ENCODE measurements around the gene LARGE1.
"Not testable (repeated sequence)": the region's sequence is repeated elsewhere in the genome, so short reads cannot be mapped to it uniquely, and the experiment has no call there.

Gene LARGE1

GRCh38 chr22:33379836-33380235 is 540.4 kb downstream of the LARGE1 start:
- Histone ChIP-seq H3K27me3 (replicated peaks; ENCODE audit: control insufficient read depth, insufficient read depth, low read length) (no peaks in the 10 kb centered on the region), H3K9ac (ENCODE audit: low read length) (no peak overlapping the region), H3K36me3 (ENCODE audit: control insufficient read depth, insufficient read depth, low read length, severe bottlenecking) (peaks cover 6% of the 10 kb centered on the region), H3K4me1 (ENCODE audit: control insufficient read depth, insufficient read depth, low read length) (peaks cover 7% of the 10 kb centered on the region), H3K4me3 (ENCODE audit: low read length) (no peak overlapping the region), H3K9me3 (ENCODE audit: control insufficient read depth, low read length) (peaks cover 5% of the 10 kb centered on the region)
- DNase-seq (ENCODE audit: low read depth): no peak

DNA sequence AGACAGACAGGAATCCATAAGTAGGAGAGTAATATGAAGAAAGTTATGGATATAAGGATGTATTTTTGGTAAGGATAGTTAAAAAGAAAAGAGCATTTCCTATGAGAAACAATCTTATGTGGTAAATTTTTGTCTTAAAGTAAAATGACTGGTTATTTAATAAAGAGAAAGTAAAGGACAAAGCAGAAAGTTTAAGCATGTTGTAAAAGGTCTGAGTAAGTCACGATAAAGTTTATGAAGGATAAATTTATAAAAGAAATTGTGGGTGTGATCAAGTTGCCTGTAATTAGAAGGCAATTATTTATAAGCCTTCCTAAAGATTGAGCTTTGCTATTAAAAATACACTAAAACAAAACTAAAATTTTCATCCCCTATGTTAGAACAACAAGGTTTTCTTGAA is 547.4 kb downstream of the LARGE1 start:
- no peak for DNase-seq (ENCODE audit: low read depth)
- Histone ChIP-seq H3K9ac (ENCODE audit: low read length) (no peak overlapping the region), H3K4me3 (ENCODE audit: low read length) (no peak overlapping the region), H3K27me3 (replicated peaks; ENCODE audit: control insufficient read depth, insufficient read depth, low read length) (no peaks in the 10 kb centered on the region), H3K4me1 (ENCODE audit: control insufficient read depth, insufficient read depth, low read length) (no peaks in the 10 kb centered on the region), H3K9me3 (ENCODE audit: control insufficient read depth, low read length) (peaks cover 5% of the 10 kb centered on the region), H3K36me3 (ENCODE audit: control insufficient read depth, insufficient read depth, low read length, severe bottlenecking) (no peaks in the 10 kb centered on the region)

GRCh38 chr22:33363256-33363655 is 557.0 kb downstream of the LARGE1 start:
- not testable (repeated sequence) for H3K9me3 ChIP-seq (ENCODE audit: control insufficient read depth, low read length); H3K36me3 ChIP-seq (ENCODE audit: control insufficient read depth, insufficient read depth, low read length, severe bottlenecking); H3K9ac ChIP-seq (ENCODE audit: low read length); H3K4me1 ChIP-seq (ENCODE audit: control insufficient read depth, insufficient read depth, low read length); H3K4me3 ChIP-seq (ENCODE audit: low read length); H3K27me3 ChIP-seq (replicated peaks; ENCODE audit: control insufficient read depth, insufficient read depth, low read length); DNase-seq (ENCODE audit: low read depth)

GRCh38 chr22:33362702-33363101 is 557.6 kb downstream of the LARGE1 start:
- DNase-seq (ENCODE audit: low read depth): no peak
- Histone ChIP-seq H3K27me3 (replicated peaks; ENCODE audit: control insufficient read depth, insufficient read depth, low read length) (no peaks in the 10 kb centered on the region), H3K9ac (ENCODE audit: low read length) (no peak overlapping the region)

GRCh38 chr22:33361581-33361980 is 558.7 kb downstream of the LARGE1 start:
- DNase-seq (ENCODE audit: low read depth): no peak

More at GRCh38 chr22:33362702-33363101, 557.6 kb downstream of the LARGE1 start:
- no peak overlapping the region for H3K4me3 ChIP-seq (ENCODE audit: low read length)
- no peaks in the 10 kb centered on the region for H3K9me3 ChIP-seq (ENCODE audit: control insufficient read depth, low read length)
- no peaks in the 10 kb centered on the region for H3K4me1 ChIP-seq (ENCODE audit: control insufficient read depth, insufficient read depth, low read length)
- H3K36me3 ChIP-seq (ENCODE audit: control insufficient read depth, insufficient read depth, low read length, severe bottlenecking): no peaks in the 10 kb centered on the region

GRCh38 chr22:33357981-33358399 is 562.3 kb downstream of the LARGE1 start:
- H3K9me3 ChIP-seq (ENCODE audit: control insufficient read depth, low read length): no peaks in the 10 kb centered on the region
- DNase-seq (ENCODE audit: low read depth): no peak
- no peaks in the 10 kb centered on the region for H3K36me3 ChIP-seq (ENCODE audit: control insufficient read depth, insufficient read depth, low read length, severe bottlenecking)
- H3K9ac ChIP-seq (ENCODE audit: low read length): no peak overlapping the region
- no peaks in the 10 kb centered on the region for H3K27me3 ChIP-seq (replicated peaks; ENCODE audit: control insufficient read depth, insufficient read depth, low read length)
- no peak overlapping the region for H3K4me3 ChIP-seq (ENCODE audit: low read length)
- H3K4me1 ChIP-seq (ENCODE audit: control insufficient read depth, insufficient read depth, low read length): peaks cover 5% of the 10 kb centered on the region

More at GRCh38 chr22:33361581-33361980, 558.7 kb downstream of the LARGE1 start:
- Histone ChIP-seq H3K36me3 (ENCODE audit: control insufficient read depth, insufficient read depth, low read length, severe bottlenecking) (no peaks in the 10 kb centered on the region), H3K4me1 (ENCODE audit: control insufficient read depth, insufficient read depth, low read length) (no peaks in the 10 kb centered on the region), H3K9ac (ENCODE audit: low read length) (no peak overlapping the region), H3K4me3 (ENCODE audit: low read length) (no peak overlapping the region), H3K27me3 (replicated peaks; ENCODE audit: control insufficient read depth, insufficient read depth, low read length) (no peaks in the 10 kb centered on the region), H3K9me3 (ENCODE audit: control insufficient read depth, low read length) (no peaks in the 10 kb centered on the region)

GRCh38 chr22:33354928-33355327 is 565.3 kb downstream of the LARGE1 start:
- peak; percentile 31 for DNase-seq (ENCODE audit: low read depth)
- H3K9ac ChIP-seq (ENCODE audit: low read length): no peak overlapping the region
- no peaks in the 10 kb centered on the region for H3K36me3 ChIP-seq (ENCODE audit: control insufficient read depth, insufficient read depth, low read length, severe bottlenecking)
- peaks cover 5% of the 10 kb centered on the region for H3K4me1 ChIP-seq (ENCODE audit: control insufficient read depth, insufficient read depth, low read length)
- no peaks in the 10 kb centered on the region for H3K9me3 ChIP-seq (ENCODE audit: control insufficient read depth, low read length)
- H3K27me3 ChIP-seq (replicated peaks; ENCODE audit: control insufficient read depth, insufficient read depth, low read length): no peaks in the 10 kb centered on the region
- H3K4me3 ChIP-seq (ENCODE audit: low read length): peak overlapping the region; percentile 29

DNA sequence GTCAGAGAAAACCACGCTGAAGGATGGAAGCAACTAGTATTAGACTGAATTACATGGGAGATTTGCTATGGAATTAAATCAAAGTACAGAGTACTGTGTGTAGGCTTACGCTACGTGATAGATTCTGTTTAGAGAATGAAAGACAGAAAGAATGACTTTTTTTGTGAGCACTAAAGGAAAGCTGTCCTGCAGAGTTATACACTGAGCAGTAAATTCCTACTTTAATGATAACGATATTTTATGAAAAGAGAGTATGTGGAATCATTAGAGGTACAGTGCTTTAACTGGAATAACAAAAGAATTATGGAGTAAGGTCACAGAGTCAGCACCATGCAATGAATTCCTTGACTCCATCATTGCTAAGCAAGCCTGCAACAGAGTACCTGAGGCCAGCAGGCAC is 566.8 kb downstream of the LARGE1 start:
- H3K9me3 ChIP-seq (ENCODE audit: control insufficient read depth, low read length): no peaks in the 10 kb centered on the region
- no peaks in the 10 kb centered on the region for H3K27me3 ChIP-seq (replicated peaks; ENCODE audit: control insufficient read depth, insufficient read depth, low read length)
- H3K4me1 ChIP-seq (ENCODE audit: control insufficient read depth, insufficient read depth, low read length): peaks cover 5% of the 10 kb centered on the region
- no peaks in the 10 kb centered on the region for H3K36me3 ChIP-seq (ENCODE audit: control insufficient read depth, insufficient read depth, low read length, severe bottlenecking)
- H3K4me3 ChIP-seq (ENCODE audit: low read length): no peak overlapping the region
- no peak overlapping the region for H3K9ac ChIP-seq (ENCODE audit: low read length)
- no peak for DNase-seq (ENCODE audit: low read depth)

DNA sequence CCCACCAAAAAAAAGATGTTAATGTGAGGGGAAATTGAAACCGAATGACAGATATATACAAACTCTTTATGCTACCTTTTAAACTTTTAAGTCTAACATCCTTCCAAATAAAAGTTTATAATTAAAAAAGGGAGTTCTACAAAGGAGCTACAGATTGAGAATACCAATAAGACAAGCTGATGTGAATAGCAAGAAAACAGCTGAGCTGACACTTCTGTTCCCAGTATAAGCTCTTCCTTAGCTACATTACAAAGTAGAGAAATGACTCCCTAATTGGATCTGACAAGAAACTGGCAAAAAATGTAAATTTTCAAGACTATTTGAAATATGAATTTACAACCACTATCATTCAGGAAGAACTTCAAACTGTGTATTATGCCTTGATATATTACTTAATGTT is 567.5 kb downstream of the LARGE1 start:
- H3K9ac ChIP-seq (ENCODE audit: low read length): no peak overlapping the region
- peaks cover 5% of the 10 kb centered on the region for H3K4me1 ChIP-seq (ENCODE audit: control insufficient read depth, insufficient read depth, low read length)
- DNase-seq (ENCODE audit: low read depth): peak; percentile 25
- H3K36me3 ChIP-seq (ENCODE audit: control insufficient read depth, insufficient read depth, low read length, severe bottlenecking): no peaks in the 10 kb centered on the region
- no peak overlapping the region for H3K4me3 ChIP-seq (ENCODE audit: low read length)
- no peaks in the 10 kb centered on the region for H3K9me3 ChIP-seq (ENCODE audit: control insufficient read depth, low read length)
- H3K27me3 ChIP-seq (replicated peaks; ENCODE audit: control insufficient read depth, insufficient read depth, low read length): no peaks in the 10 kb centered on the region

DNA sequence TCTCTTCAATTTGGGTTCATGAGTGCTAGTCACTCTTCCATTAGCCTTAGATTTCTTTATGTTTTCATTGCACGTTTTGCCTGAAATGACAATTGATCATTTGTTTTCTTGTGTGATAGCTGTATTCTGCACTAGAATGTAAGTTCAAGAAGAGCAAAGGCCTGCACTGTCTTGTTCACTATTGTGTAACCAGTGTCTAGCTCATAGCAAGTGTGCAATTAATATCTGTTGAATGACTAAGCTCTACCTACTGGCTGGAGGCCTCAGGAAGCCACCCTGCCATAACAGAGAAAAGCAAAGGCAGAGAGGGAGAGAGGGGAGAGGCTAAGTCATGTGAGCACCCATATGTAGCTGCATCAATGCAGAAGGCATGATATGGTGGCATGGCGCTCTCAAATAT is 569.3 kb downstream of the LARGE1 start:
- no peaks in the 10 kb centered on the region for H3K27me3 ChIP-seq (replicated peaks; ENCODE audit: control insufficient read depth, insufficient read depth, low read length)
- H3K9me3 ChIP-seq (ENCODE audit: control insufficient read depth, low read length): no peaks in the 10 kb centered on the region
- peaks cover 5% of the 10 kb centered on the region for H3K4me1 ChIP-seq (ENCODE audit: control insufficient read depth, insufficient read depth, low read length)
- no peak overlapping the region for H3K9ac ChIP-seq (ENCODE audit: low read length)
- DNase-seq (ENCODE audit: low read depth): no peak
- no peak overlapping the region for H3K4me3 ChIP-seq (ENCODE audit: low read length)
- no peaks in the 10 kb centered on the region for H3K36me3 ChIP-seq (ENCODE audit: control insufficient read depth, insufficient read depth, low read length, severe bottlenecking)

DNA sequence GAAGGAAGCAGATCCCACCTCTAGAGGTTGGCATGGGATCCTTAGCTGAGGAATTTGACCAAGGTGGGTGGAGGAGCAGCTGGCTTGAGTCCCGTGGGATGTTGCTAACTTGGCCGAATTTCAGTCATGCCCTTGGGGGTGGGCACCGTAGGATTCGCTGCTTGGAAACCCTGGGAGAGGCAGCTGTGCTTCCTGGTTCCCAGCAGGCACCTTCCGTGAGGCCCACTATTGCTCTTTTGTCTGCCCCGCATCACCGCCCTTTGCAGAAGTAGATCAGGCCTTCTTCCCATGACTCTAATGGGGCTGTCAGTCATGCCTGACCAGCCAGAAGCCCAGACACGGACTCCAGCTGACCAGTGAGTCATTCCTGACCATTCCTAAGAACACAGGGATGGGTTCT is 569.8 kb downstream of the LARGE1 start:
- Histone ChIP-seq H3K27me3 (replicated peaks; ENCODE audit: control insufficient read depth, insufficient read depth, low read length) (no peaks in the 10 kb centered on the region), H3K4me1 (ENCODE audit: control insufficient read depth, insufficient read depth, low read length) (peaks cover 5% of the 10 kb centered on the region), H3K9ac (ENCODE audit: low read length) (no peak overlapping the region), H3K4me3 (ENCODE audit: low read length) (no peak overlapping the region), H3K9me3 (ENCODE audit: control insufficient read depth, low read length) (no peaks in the 10 kb centered on the region), H3K36me3 (ENCODE audit: control insufficient read depth, insufficient read depth, low read length, severe bottlenecking) (no peaks in the 10 kb centered on the region)
- no peak for DNase-seq (ENCODE audit: low read depth)

DNA sequence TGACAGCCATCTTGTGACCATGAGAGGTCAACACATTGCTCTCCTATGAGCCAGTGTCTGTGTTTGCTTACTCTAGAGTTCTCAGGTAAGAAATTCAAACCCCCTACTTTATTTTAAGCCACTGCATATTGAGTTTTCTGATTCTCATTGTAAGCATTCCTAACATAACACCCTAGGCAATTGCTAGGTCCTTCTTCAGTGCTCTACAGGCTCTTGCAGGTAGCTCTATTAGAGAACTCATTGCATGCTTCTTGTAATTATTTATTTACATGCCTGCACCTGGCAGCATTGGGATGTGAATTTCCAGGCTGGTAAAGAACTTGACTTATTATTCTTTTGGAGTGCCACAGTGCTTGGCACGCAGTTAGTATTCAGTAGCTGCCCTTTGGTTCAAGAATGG is 573.3 kb downstream of the LARGE1 start:
- no peaks in the 10 kb centered on the region for H3K27me3 ChIP-seq (replicated peaks; ENCODE audit: control insufficient read depth, insufficient read depth, low read length)
- no peak overlapping the region for H3K4me3 ChIP-seq (ENCODE audit: low read length)
- no peak for DNase-seq (ENCODE audit: low read depth)
- H3K36me3 ChIP-seq (ENCODE audit: control insufficient read depth, insufficient read depth, low read length, severe bottlenecking): no peaks in the 10 kb centered on the region
- no peaks in the 10 kb centered on the region for H3K9me3 ChIP-seq (ENCODE audit: control insufficient read depth, low read length)
- no peaks in the 10 kb centered on the region for H3K4me1 ChIP-seq (ENCODE audit: control insufficient read depth, insufficient read depth, low read length)
- no peak overlapping the region for H3K9ac ChIP-seq (ENCODE audit: low read length)

Measured in adipocyte (in vitro differentiated cells).